Endothelial cell (in vitro differentiated cells): ENCODE measurements around the gene IPO9. TPM values are rescaled to one million over a fixed set of nuclear protein-coding genes. Genes with fewer than 3 reads are reported as not detected.
"Not testable (repeated sequence)": the region's sequence is repeated elsewhere in the genome, so short reads cannot be mapped to it uniquely, and the experiment has no call there.

Source experiments
- DNase-seq: peaks from one replicate; pipeline ENCODE4 v3.0.0; 2021; ENCODE audit warnings: low spot score
- H3K27ac Mint-ChIP-seq: one replicate; pipeline ENCODE4 v1.8.0; 2021; ENCODE audit warnings: mixed read lengths, inconsistent platforms; ENCODE audit not compliant: unreplicated experiment
- H3K27me3 Mint-ChIP-seq: one replicate; pipeline ENCODE4 v1.8.0; 2021; ENCODE audit warnings: mild to moderate bottlenecking, moderate library complexity, mixed read lengths, inconsistent platforms; ENCODE audit not compliant: unreplicated experiment
- H3K36me3 Mint-ChIP-seq: one replicate; pipeline ENCODE4 v1.8.0; 2021; ENCODE audit warnings: mild to moderate bottlenecking, low read depth, mixed read lengths, inconsistent platforms; ENCODE audit not compliant: unreplicated experiment
- H3K4me1 Mint-ChIP-seq: one replicate; pipeline ENCODE4 v1.8.0; 2021; ENCODE audit warnings: mild to moderate bottlenecking, mixed read lengths, inconsistent platforms; ENCODE audit not compliant: unreplicated experiment
- H3K4me3 Mint-ChIP-seq: one replicate; pipeline ENCODE4 v1.8.0; 2021; ENCODE audit warnings: mild to moderate bottlenecking, mixed read lengths, inconsistent platforms; ENCODE audit not compliant: unreplicated experiment
- H3K9me3 Mint-ChIP-seq: one replicate; pipeline ENCODE4 v1.8.0; 2021; ENCODE audit warnings: mixed read lengths, inconsistent platforms; ENCODE audit not compliant: unreplicated experiment
- CTCF ChIP-seq: fragments of 200-600 bp; sonication (generic); IDR thresholded peaks from one replicate; pipeline ENCODE4 v1.5.0; 2021; ENCODE audit warnings: antibody characterized with exemption; ENCODE audit not compliant: unreplicated experiment
- total RNA-seq: library from RNA; stranded (reverse); fragmentation: NEBNext Ultra II Directional; extraction: Animal tissue kit (Norgen Biotek cat#: 25700); gene quantifications from one replicate; pipeline ENCODE4 v1.2.1, GENCODE V29; 2021; ENCODE audit not compliant: unreplicated experiment

The IPO9 gene
- total RNA-seq, 1 donor from 2014 or later = 69.5 TPM

- peaks cover 15% of the 10 kb centered on the region for H3K36me3 Mint-ChIP-seq
- no peak for TF ChIP-seq CTCF
- peak overlapping the region; percentile 100 for H3K4me3 Mint-ChIP-seq
- peaks cover 15% of the 10 kb centered on the region for H3K4me1 Mint-ChIP-seq
- peaks cover 4% of the 10 kb centered on the region for H3K27me3 Mint-ChIP-seq
- DNase-seq = no peak
- no peaks in the 10 kb centered on the region for H3K9me3 Mint-ChIP-seq
- H3K27ac Mint-ChIP-seq = no peak overlapping the region
Observed at GRCh38 chr1:201827321-201828216, 1.4 kb upstream of the IPO9 start.

GRCh38 chr1:201828217-201828819, 639 bp upstream of the IPO9 start:
- Mint-ChIP-seq H3K4me1 (peaks cover 15% of the 10 kb centered on the region), H3K27ac (peak overlapping the region; percentile 11), H3K27me3 (peaks cover 4% of the 10 kb centered on the region), H3K36me3 (peaks cover 7% of the 10 kb centered on the region), H3K4me3 (peak overlapping the region; percentile 100), H3K9me3 (no peaks in the 10 kb centered on the region)
- no peak for DNase-seq
- no peak for TF ChIP-seq CTCF

GRCh38 chr1:201831371-201831770, 2.4 kb downstream of the IPO9 start:
- TF ChIP-seq CTCF = no peak
- DNase-seq = no peak
- Mint-ChIP-seq H3K4me3 (no peak overlapping the region), H3K4me1 (peaks cover 15% of the 10 kb centered on the region), H3K27ac (no peak overlapping the region), H3K27me3 (peaks cover 5% of the 10 kb centered on the region), H3K9me3 (no peaks in the 10 kb centered on the region), H3K36me3 (no peaks in the 10 kb centered on the region)

GRCh38 chr1:201834621-201835020, 5.7 kb downstream of the IPO9 start:
- Mint-ChIP-seq H3K27ac (no peak overlapping the region), H3K36me3 (no peaks in the 10 kb centered on the region), H3K9me3 (no peaks in the 10 kb centered on the region), H3K4me3 (no peak overlapping the region), H3K27me3 (peaks cover 1% of the 10 kb centered on the region), H3K4me1 (peaks cover 6% of the 10 kb centered on the region)
- TF ChIP-seq CTCF = no peak
- no peak for DNase-seq

GRCh38 chr1:201838381-201838780, 9.4 kb downstream of the IPO9 start:
- no peaks in the 10 kb centered on the region for H3K36me3 Mint-ChIP-seq
- DNase-seq = no peak
- H3K27ac Mint-ChIP-seq = no peak overlapping the region
- peaks cover 1% of the 10 kb centered on the region for H3K27me3 Mint-ChIP-seq
- H3K9me3 Mint-ChIP-seq = no peaks in the 10 kb centered on the region
- TF ChIP-seq CTCF = no peak
- H3K4me3 Mint-ChIP-seq = no peak overlapping the region
- no peaks in the 10 kb centered on the region for H3K4me1 Mint-ChIP-seq

- H3K36me3 Mint-ChIP-seq, H3K9me3 Mint-ChIP-seq, H3K4me3 Mint-ChIP-seq, H3K27me3 Mint-ChIP-seq, H3K4me1 Mint-ChIP-seq, H3K27ac Mint-ChIP-seq, DNase-seq: not testable (repeated sequence)
Observed at GRCh38 chr1:201839089-201839488, 10.1 kb downstream of the IPO9 start.
